Measurements from ENCODE around the gene BTBD16.

Gene BTBD16

GRCh38 chr10:122248356-122249302 lies 22.5 kb upstream of the BTBD16 start:
- no peak for DNase-seq

- no peak for DNase-seq
These were observed 21.7 kb upstream of the BTBD16 start for GRCh38 chr10:122249303-122249850.

- no peak for DNase-seq
These were observed 20.9 kb upstream of the BTBD16 start for GRCh38 chr10:122249991-122250750.

- no peak for DNase-seq
These were observed 19.4 kb upstream of the BTBD16 start for GRCh38 chr10:122251459-122252255.

GRCh38 chr10:122252805-122253204 lies 18.3 kb upstream of the BTBD16 start:
- no peak for DNase-seq

- no peak for DNase-seq
These were observed 17.5 kb upstream of the BTBD16 start for GRCh38 chr10:122253605-122254004.

GRCh38 chr10:122254831-122255230 lies 16.3 kb upstream of the BTBD16 start:
- no peak for DNase-seq

- DNase-seq = no peak
These were observed 15.4 kb upstream of the BTBD16 start for GRCh38 chr10:122255509-122256301.

- DNase-seq = no peak
These were observed 14.1 kb upstream of the BTBD16 start for GRCh38 chr10:122257041-122257440.

- no peak for DNase-seq
These were observed 12.7 kb upstream of the BTBD16 start for GRCh38 chr10:122258136-122259074.

GRCh38 chr10:122259075-122259466 lies 12.0 kb upstream of the BTBD16 start:
- no peak for DNase-seq

- no peak for DNase-seq
These were observed 9.5 kb upstream of the BTBD16 start for GRCh38 chr10:122261584-122261983.

GRCh38 chr10:122263971-122264370 lies 7.1 kb upstream of the BTBD16 start:
- DNase-seq = no peak

- no peak for DNase-seq
These were observed 6.7 kb upstream of the BTBD16 start for GRCh38 chr10:122264436-122264835.

GRCh38 chr10:122264931-122265330 lies 6.2 kb upstream of the BTBD16 start:
- no peak for DNase-seq

GRCh38 chr10:122265896-122266295 lies 5.2 kb upstream of the BTBD16 start:
- DNase-seq = no peak

GRCh38 chr10:122267849-122268737 lies 3.0 kb upstream of the BTBD16 start:
- DNase-seq = peak; percentile 21 to 33

GRCh38 chr10:122269059-122269687 lies 1.9 kb upstream of the BTBD16 start:
- DNase-seq = no peak

- no peak for DNase-seq
These were observed 3.0 kb downstream of the BTBD16 start for GRCh38 chr10:122273966-122274545.

Data from activated CD4-positive, alpha-beta T cell treated with anti-CD3 and anti-CD28 coated beads, Interleukin-2, amount 50 U/mL, for 4 hours (primary cell).